Activated CD8-positive, alpha-beta memory T cell treated with anti-CD3 and anti-CD28 coated beads, Interleukin-2, amount 50 U/mL, for 4 hours (primary cell): Measurements from ENCODE around the gene RPP25L.

ENCODE experiments used
- DNase-seq: peaks from one replicate; pipeline ENCODE4 v3.0.0-alpha.2; 2020

The RPP25L gene

DNA sequence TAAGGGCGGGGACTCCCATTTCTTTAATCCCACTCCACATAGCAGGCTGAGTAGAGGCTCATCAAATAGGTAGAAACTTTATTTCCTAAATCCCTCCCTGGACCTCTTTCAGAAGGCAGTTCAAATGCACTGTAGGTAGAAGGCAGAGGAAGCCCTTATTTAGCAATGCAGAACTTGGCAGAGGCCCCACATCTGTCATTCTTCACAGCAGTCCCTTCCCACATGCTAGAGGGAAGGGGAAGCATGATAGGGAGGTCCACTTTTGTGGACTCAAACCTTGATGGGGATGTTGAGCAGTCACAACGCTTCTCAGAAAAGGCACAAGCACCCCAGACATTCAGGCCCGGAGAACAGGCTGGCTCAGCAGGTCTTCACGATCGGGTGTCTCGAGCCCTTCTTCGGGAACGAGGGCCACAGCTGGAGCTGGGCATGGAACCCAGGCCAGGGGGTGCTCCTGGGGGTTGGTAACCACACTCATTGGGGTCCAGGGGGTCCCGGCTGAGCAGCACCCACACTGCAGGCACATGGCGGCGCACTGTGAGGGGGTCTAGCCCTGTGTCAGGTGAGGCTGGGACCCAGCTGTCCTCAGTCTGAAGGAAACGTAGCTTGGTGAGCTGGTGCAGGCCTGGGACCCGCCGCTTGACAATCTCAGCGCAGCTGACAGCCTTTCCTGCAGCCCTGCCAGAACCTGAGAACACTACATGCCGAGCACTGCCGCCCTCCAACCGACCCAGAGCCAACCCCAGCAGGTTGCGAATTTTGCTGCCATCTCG, 1.3 kb downstream of the RPP25L start:
- DNase-seq = no peak

DNA sequence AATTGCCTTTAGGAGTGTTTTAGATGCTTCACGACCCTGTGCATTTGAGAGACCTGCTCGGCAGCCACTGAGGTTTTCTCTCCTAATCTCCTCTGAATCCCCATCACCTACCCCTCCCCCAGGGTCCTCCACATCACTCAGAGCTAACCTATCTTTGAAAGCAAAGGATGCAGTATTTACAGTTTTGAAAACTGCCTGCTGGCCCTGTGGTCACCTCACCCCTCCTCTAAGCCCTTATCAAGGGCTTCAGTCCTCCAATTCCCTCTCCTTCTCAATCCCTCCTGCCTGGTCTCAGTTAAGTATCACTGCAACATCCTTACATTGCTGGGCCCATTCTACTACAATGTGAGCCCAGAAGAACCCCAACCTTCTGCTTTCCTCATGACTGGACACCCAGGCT, 4.6 kb downstream of the RPP25L start:
- DNase-seq = no peak

DNA sequence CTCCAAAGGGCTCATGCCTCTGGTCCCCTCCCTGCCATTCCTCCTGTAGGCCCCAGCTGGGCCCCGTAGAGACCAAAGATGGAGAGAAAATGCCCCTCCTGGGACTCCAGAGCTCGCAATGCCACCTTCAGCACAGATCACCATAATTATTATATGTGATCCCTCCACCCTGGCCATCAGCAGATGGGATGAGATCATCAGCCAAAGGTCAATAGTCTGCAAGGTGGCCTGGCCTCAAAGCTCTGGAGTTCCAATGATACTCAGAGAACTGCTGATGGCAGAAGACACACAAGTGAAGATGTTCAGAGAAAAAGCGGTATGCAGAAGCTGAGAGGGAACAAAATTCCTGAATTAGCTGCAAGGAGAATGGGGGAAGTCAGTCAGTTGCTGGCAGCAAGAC, 5.0 kb downstream of the RPP25L start:
- no peak for DNase-seq

DNA sequence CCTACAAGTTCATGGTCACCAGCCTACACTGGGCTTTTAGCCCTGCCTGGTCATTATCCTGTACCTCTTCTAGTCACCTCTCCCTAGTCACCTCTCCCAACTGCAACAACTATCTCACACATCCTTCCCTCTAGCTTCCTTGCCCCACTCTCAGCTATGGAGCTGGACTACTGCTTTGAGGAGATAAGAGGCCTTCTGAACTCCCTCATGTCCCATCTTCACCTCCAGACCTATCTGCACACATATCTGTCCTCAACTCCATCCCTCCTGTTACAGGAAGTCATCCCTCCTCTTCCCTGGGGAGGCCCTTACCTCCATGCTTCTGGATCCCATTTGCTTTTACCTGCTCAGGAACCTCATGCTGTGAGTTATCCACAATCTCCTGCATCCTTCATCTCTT, 5.7 kb downstream of the RPP25L start:
- no peak for DNase-seq

DNA sequence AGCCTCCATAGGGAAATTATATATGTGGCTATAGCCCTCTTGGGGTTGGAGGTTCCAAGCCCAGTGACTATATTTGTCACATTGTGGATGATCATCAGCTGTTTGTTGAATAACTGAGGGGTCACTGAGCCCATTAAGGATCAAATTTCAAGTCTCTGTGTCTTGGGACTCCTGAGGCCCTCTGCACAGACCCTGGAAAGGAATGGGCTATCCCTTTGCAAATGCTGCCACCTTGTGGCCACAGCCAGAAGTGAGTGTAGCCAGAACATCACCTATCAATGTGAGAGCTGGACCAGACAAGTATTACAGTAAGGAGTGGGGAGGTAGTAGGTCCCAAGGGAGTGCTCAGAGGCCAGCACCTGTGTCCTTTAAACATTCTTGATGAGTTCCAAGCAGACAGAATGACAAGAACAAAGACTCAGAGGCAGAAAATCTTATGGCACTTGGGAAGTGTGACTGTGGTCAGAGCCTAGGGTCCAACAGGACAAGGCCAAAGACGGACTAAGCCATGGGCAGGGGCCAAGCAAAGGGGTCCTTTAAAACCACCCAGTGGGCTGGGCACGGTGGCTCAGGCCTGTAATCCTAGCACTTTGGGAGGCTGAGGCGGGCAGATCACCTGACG, 8.2 kb downstream of the RPP25L start:
- DNase-seq = peak; percentile 84

DNA sequence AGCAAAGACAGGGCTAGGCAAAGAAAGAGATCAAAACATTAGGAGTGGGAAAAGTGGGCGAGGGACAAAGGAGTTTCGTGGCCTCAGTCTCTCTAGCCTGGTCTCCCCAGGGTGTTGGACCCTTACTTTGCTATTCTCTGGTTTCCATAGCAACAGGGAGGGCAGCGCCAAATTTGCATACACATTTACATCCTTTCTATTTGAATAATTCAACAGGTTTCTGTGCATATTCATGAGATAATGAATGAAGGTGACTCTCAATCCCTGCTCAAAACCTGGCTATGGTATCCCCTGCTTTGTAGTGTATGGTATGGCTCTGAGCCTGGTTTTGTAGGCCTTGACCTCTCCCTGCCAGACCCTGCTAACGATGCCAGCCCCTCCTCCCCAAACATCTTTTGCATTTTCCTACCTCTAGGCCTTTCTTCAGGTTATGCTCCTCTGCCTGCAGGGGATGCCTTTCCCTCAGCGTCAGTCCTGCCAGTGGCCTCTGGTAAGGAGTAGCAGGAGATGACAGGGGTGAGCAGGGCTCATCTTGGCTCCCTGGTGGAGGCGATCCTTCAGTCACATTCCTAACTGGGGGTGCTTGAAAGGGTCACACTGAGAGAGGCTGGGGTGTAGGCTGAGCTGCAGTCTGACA, 9.8 kb downstream of the RPP25L start:
- DNase-seq = no peak

DNA sequence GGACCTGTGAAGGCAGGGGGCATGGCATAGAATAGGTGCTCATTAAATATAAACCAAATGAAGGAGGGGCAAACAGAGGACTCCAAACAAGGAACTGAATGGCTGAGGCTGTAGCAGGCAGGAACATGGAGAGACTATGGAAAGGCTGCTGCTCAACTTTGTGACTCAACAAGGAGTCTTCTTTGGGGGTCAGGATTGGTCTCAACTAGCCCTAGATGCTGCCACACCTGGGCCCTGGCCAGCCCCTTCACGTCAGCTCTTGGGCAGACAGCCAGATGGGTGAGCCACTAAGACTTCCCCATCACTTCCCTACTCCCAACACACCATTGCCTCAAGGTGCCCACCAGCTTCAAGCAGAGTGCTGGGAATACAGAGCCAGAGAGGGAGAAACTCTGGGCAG, 11.0 kb downstream of the RPP25L start:
- no peak for DNase-seq

DNA sequence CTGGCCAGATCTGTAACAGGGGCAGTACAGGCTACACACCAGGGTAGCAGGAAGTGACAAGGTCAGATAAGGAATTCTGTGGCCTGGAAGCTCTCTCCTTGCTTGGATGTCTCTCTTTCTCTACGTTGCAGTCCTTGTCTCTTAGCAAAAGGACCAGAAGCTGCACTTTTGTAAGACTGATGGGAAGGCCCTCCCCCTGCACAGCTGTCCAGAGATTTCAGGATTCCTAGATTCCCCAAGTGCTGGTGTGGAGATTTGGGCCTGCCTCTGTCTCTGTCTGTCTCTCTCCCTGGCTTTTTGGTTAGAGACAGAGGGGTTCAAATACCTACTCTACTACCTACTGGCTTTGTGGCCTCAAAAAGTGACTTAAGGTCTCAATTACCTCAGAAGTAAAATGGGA, 12.4 kb downstream of the RPP25L start:
- DNase-seq = no peak

DNA sequence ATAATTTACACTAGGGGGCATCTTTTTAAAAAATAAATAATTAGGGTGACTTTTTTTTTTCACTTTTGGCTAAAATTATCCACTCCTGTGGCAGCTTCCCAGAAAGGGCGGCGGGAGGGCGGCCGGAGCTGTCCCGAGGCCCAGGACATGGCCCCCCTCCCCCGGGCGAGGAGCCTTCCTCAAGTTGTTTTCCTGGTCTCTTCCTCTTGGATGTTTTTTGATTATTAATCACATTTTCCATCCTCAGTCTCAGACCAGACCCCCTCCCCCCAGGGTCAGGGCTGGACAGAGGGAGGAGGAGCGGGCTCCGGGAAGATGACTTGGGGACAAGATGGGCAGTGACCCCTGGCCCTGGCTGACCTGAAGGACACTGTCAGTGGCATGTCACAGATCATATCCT, 17.7 kb downstream of the RPP25L start:
- DNase-seq = no peak

DNA sequence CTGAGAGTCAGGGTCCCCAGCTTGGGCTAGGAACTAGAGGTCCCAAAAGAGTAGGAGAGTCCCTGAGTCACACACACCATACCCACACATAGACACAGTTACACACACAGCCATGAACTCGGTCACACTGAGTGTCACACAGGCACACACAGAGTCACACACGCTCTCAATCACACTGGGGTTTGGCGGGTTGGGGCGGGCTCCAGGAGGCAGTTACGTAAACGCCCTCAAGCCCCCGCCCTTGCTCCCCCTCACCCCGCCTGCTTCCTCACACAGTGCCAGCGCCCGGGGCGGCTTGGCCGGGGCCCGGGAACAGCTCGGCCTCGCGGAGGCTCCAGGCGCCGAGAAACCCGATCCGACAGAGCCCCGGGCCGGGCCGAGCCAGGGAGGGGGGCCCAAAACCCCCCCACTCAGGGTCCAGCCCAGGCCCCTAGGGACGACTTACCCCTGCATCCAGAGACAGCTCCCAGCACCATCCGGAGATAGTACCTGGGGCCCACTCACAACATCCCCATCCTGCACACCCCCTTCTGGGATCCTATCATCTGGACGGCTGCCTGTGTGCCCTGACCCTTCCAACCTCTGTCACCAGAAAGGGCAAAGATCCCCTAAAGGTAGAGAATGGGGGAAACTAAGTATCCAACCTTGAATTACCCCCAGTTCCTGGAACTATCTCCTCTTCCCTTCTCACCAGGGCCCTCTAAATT, 18.8 kb downstream of the RPP25L start:
- DNase-seq = no peak

DNA sequence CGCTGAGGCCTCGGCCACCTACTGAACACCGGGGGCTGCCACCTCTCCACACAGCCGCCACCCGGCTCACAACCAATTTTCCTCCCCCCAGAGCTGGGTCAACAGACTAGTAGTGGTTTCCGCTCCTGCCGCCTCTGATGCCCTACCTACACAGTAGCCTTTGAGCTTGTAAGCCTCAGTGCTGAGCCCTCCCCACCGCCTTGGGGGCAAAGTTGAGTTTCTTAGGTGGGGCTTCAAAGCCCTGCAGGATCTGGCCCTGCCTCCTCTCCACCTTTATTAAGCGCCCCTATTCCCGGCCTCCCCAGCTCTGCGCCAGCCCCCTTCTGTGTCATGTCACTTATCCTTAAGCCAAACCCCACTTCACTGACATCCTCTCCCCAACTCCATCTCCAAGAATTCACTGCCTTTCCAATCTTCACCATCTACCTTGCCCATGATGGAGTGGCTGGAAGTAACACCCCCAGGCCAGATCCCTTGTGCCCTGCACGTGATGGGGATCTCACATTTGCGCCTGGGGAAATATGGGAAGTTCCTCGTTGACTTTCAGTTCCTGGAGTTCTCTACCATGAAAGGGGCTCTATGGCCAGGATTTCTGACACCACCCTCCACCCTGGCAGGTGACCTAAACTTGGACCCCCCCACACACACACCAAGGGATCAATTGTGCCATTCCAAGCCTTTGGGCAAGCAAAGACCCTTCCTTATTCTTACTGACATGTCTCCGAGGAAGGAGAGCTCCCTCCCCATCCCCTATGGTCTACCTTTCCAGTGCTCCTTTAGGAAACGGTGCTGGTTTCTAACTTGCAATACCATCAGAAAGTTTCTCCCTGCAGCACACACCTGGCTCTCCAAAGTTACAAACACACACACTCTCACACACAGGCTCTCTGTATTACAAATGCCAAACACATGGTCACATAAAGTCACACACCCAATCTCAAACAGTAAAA, 19.7 kb downstream of the RPP25L start:
- no peak for DNase-seq

DNA sequence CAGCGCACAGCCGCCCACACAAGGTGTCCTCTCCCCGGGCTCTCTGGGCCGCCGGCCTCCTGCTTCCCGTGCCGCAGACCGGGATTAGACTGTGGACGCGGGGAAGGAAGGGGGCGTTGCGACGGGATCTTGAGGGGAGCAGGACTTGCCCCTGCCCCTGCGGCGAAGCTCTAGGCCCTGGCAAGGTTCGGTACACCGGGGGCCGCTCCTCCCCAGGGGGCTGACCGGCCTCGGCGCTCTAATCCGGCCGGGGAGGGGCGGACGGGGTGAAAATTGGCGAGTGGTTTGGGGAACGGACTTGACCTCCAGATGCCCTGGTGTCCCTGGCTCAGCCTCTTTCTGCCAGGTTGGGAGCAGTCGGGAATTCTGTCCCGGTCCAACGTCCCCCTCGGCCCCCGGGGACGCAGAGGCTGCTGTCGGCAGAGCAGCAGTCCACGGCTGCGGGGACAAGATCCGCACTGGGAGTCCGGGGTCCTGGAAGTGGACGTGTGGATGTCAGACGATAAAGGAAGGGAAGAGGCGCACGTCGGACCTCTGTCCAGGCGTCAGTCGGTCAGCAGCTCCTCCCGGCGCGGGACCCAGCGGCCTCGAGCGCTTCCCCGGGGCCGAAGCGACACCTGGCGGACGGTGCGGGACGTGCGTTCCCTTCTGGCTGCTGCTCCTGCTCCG, 20.5 kb downstream of the RPP25L start:
- peak; percentile 80 for DNase-seq

DNA sequence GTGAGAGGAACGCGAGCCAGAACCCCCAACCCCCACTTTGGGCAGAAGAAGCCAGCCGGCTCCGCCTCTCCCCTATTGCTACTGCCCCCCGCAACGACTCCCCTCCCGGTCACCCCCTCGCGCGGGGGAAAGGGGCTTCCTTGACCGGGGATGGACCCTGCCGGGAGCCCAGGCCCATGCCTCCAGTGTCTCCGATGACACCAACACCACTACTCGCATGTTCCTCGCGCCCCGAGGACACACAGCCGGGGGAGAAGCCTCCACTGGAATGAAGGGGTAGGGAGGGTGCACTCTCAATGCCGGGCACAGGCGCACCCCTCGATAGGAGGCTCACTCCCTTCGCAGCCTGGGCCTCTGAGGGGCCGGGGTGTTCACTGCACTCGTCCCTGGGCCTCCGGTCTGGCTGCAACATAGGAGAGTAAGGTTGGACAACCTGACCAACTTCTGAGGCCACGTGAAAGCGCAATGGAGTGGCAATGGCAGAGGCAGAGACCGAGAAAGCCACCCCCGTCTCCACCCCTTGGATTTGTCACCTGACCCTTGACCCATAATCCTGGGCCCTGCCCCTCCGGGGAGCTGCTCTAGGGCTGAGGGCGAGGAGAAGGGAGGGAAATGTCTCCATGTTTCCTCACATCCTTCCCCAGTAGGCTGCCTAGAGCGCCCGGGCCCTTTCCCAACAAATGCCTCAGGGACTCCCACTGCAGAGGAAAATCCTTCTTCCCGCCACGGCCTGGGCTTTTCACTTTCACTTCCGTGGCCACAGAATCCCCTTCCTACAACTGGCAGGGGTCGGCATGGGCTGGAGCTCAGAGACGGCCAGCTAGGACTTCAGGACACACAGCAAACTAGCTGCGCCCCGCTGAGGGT, 21.3 kb downstream of the RPP25L start:
- no peak for DNase-seq

DNA sequence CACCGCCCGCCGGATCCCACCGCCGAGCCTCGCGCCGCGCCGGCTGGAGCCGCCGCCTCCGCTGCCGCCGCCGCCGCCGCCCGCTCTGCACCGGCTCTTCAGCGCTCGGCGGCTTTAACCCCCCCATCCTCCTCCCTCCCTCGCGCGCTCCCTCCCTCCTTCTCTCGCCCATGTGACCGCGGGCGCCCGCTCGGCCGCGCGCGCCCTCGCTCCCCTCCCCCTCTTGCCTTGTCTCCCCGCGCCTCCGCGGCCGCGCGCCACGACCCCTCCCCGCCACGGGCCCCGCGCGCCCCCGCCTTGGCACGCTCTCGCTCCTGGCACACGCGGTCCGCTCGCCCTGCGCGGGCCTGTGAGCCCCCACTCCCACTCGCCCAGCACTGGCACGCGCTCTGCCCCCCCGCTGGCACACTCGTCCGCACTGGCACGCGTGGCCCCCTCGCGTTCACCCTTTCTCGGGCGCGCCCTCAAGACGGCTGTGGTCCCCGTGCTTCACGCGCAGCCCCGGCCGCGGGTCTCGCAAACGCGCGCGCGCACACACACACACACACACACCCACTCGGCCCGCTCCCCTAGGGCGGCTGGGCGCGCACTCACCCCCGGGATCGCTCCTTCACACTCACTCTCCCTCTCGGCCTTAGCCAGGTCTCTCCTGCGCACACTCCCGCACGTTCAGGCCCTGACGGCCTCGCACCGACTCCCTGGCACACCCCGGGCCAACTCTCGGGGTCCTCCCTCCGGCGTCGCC, 22.1 kb downstream of the RPP25L start, which contains the start of gene CNTFR:
Gene CNTFR, minus strand, starts transcription at position 89 of the 745 bp plus-strand sequence. CDS start 20,743 bp downstream, outside the sequence.
- DNase-seq = no peak

DNA sequence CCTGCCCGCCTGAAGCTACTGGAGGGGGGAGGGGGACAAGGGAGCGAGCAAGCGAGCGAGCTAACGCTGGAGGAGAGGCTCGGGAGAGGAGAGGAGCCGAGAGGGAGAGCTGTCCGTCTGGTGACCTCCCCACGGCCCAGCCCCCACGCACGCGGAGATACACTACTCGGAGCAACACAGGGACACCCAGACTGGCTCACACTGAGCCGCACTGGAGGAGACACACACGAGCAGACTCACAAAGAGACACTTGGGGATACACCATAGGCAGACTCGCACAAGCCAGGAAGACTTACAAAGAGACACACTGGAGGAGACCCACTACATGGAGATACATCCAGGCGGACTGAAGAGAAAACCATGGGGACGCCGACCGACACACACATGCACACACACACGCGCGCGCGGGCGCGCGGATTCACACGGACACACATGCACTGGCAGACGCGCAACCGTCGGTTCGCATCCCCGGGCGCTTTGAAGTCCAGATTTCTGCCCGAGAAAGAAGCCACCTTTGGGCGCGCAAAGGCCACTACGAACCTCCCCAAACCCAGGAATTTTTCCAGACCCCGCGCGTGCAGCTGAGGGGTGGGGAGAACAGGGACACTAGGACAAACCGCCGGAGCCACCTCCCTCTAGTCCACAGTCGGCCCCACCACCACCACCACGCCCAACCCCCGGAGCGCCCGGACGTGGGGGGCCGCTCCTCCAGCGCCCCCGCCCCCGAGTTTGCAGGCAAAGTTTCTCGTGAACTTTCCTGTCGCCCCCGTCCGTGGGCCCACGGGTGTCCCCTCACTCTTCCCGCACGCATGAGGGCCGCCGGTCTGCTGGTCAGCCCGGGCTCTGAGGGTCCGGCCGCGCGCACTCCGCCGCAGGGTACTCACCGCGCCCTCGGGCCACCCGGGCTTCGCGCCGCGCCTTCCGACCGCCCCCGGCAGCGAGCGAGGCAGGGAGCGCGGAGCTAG, 22.9 kb downstream of the RPP25L start:
- DNase-seq = no peak

DNA sequence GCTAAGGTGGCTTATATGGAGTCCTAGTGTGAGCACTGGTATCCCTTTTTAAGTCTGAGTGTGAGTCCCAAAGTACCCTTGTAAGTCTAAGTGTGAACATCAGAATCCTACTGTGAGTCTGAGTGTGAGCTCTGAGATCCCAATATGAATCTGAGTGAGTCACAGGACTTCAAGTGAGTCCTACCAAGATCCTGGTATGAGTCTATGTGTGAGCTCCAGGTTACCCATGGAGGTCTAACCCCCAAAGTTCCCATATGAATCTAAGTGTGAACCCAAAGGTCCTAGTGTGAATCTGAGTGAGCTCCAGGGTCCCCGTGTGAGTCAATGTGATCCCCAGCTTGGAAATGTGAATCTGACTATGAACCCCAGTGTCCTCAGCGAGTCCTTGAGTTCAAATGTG, 24.6 kb downstream of the RPP25L start:
- DNase-seq = no peak

DNA sequence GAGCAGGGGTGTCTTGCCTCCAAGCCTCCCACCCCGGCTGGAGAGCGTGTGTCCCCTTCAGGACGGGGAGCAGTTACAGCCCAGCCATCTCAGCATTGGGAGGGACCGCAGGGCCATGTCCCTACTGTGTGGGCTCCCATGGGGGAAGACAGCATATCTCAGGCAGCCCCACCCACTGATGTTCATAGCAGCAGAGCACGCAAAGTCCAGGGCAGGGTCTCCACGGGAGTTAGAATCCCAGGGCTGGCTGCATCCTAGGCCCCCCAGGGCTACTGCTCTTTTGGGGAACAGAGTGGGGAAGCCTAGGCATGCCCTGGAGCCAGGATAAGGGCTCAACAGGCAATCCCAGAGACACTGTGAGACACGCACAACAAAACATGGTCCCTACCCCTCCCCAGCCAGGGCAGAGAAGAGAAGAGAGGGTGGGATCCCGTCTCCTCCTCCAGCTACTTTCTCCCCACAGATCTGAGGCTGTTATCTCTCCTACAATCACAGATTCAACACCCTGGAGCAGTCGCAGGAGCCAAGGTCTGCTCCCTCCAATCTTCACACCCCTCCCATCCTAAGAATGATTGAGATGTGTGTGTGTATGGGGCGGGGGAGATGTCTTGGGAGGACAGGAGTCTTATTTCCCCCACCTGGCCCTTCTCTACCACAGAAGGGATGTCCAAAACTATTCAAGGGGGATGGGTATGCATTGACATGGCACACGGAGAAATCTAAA, 25.8 kb downstream of the RPP25L start:
- no peak for DNase-seq

DNA sequence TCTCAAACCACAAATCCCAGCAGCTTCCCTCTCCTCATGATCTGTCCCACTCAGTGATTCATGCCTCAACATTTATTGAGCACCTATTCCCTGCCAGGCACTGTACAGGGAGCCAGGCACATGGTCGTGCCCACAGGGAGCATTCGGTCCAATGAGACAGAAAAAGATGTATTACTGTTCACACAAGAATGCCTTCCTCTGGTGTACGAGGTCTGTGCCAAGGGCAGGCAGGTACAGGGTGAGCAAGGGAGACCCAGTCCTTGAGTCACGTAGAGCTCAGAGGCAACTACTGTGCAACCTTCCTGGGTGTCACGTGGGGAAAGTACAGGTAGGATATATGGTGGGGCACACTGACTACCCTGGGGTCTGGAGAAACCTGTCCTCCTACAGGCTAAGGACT, 26.9 kb downstream of the RPP25L start:
- DNase-seq = no peak
